HepG2 (cell line): ENCODE results near the gene TM2D3. TPM values are rescaled to one million over a fixed set of nuclear protein-coding genes. Genes with fewer than 3 reads are reported as not detected.
A peak's percentile ranks its signal among the peaks of the same experiment; 100 is the strongest.

Experiments
- ATAC-seq: fragments of 200-7000 bp; cut with Tn5 transposase; 3 replicates; pipeline ENCODE4 v1.9.1; 2020; ENCODE audit warnings: mild to moderate bottlenecking, moderate library complexity
- BruUV-seq: library from RNA; stranded (reverse); fragments of 400-500 nt; replicated peaks from 2 replicates; lab custom pipeline; 2021; lab: Mats Ljungman, UMichigan
- CTCF ChIA-PET: fragments of 300-600 bp; formaldehyde crosslinking; extraction: SDS; loops from one replicate; lab custom pipeline; 2021; ENCODE audit warnings: low total read pairs, inconsistent platforms, low intra/inter-chr PET ratio; lab: Yijun Ruan, JAX
- POLR2A ChIA-PET: fragments of 350-600 bp; sonication (Branson Sonifier 250); formaldehyde crosslinking; loops from one replicate; lab custom pipeline; 2020; ENCODE audit warnings: antibody characterized with exemption, inconsistent platforms; lab: Yijun Ruan, JAX
- DNase-seq: peaks from one replicate; pipeline ENCODE4 v3.0.0-alpha.2; 2015; ENCODE audit warnings: low spot score
- FAIRE-seq: peaks from 3 replicates; lab custom pipeline; 2011; peaks lifted over from hg19 to GRCh38; lab: Jason Lieb, UNC
- H2AFZ ChIP-seq: one replicate; pipeline ENCODE4 v1.6.1; 2011; ENCODE audit warnings: low read length, inconsistent platforms
- H3K27ac ChIP-seq: fragments of 300-600 bp; 3 replicates; pipeline ENCODE4 v1.8.0; 2011; ENCODE audit warnings: mixed run types, mild to moderate bottlenecking, mixed read lengths, low read length, inconsistent platforms; ENCODE audit not compliant: insufficient read depth; ENCODE audit errors: extremely low read length
- H3K27me3 ChIP-seq, 2 experiments: fragments of 200-600 bp in 1 of 2; 2 replicates in 1 of 2; 3 replicates in 1 of 2; pipeline versions ENCODE4 v1.6.0 to v1.8.0; 2011; ENCODE audit warnings: low read length in 2 of 2, mild to moderate bottlenecking in 2 of 2, moderate library complexity in 2 of 2, inconsistent platforms in 1 of 2; ENCODE audit not compliant: insufficient read depth in 2 of 2, control insufficient read depth in 1 of 2
- H3K36me3 ChIP-seq, 2 experiments: fragments of 200-600 bp in 1 of 2; replicated peaks in 1 of 2; 2 replicates in 1 of 2; 3 replicates in 1 of 2; pipeline versions ENCODE4 v1.5.1 to v1.8.0; 2011; ENCODE audit warnings: low read length in 2 of 2, inconsistent platforms in 1 of 2; ENCODE audit not compliant: insufficient read depth in 2 of 2, control insufficient read depth in 1 of 2
- H3K4me1 ChIP-seq: 2 replicates; pipeline ENCODE4 v1.5.1; 2012; ENCODE audit warnings: low read length, inconsistent platforms; ENCODE audit not compliant: insufficient read depth
- H3K4me2 ChIP-seq: 2 replicates; pipeline ENCODE4 v1.6.0; 2011; ENCODE audit warnings: low read depth, low read length, inconsistent platforms
- H3K4me3 ChIP-seq, 3 experiments: fragments of 200-600 bp in 1 of 3; sonication (generic), shearing (Covaris generic) in 1 of 3; replicated peaks in 1 of 3; 2 replicates each; pipeline ENCODE4 v1.5.1; 2011 to 2016; ENCODE audit warnings: low read length in 3 of 3, inconsistent platforms in 2 of 3, low read depth in 2 of 3, mild to moderate bottlenecking in 2 of 3, control low read depth in 1 of 3, mixed read lengths in 1 of 3; ENCODE audit not compliant: insufficient read depth in 1 of 3
- H3K79me2 ChIP-seq: one replicate; pipeline ENCODE4 v1.6.1; 2011; ENCODE audit warnings: low read length, inconsistent platforms; ENCODE audit not compliant: insufficient read depth
- H3K9ac ChIP-seq: 2 replicates; pipeline ENCODE4 v1.6.0; 2011; ENCODE audit warnings: mild to moderate bottlenecking, low read depth, low read length, inconsistent platforms; ENCODE audit not compliant: insufficient read depth
- H3K9me3 ChIP-seq: 2 replicates; pipeline ENCODE4 v1.5.1; 2012; ENCODE audit warnings: mild to moderate bottlenecking, low read length
- H4K20me1 ChIP-seq: 2 replicates; pipeline ENCODE4 v1.6.0; 2011; ENCODE audit warnings: inconsistent platforms, mild to moderate bottlenecking, low read length, moderate library complexity; ENCODE audit not compliant: insufficient read depth
- ATF4 ChIP-seq, 2 experiments: fragments of 450-650 bp in 1 of 2; sonication (generic) in 1 of 2; formaldehyde crosslinking; IDR thresholded peaks; 2 replicates each; pipeline versions ENCODE4 v1.5.0 to v1.8.0; 2020 to 2022; ENCODE audit warnings: mild to moderate bottlenecking in 1 of 2, missing genetic modification reagents in 1 of 2
- FOXC1 ChIP-seq: sonication (generic); formaldehyde crosslinking; IDR thresholded peaks from 2 replicates; pipeline ENCODE4 v1.8.0; 2022; ENCODE audit warnings: mild to moderate bottlenecking, missing genetic modification reagents, borderline replicate concordance
- KAT2B ChIP-seq: fragments of 150-350 bp; IDR thresholded peaks from 2 replicates; pipeline ENCODE4 v1.6.1; 2014; ENCODE audit warnings: low read depth, low read length, borderline replicate concordance
- SIX1 ChIP-seq: sonication (generic); formaldehyde crosslinking; IDR thresholded peaks from 2 replicates; pipeline ENCODE4 v1.4.0; 2020; ENCODE audit warnings: missing genetic modification reagents, borderline replicate concordance
- SP2 ChIP-seq: sonication (generic); formaldehyde crosslinking; IDR thresholded peaks from 2 replicates; pipeline ENCODE4 v1.5.1; 2020; ENCODE audit warnings: mild to moderate bottlenecking, missing genetic modification reagents
- ZNF256 ChIP-seq: sonication (generic); formaldehyde crosslinking; conservative IDR thresholded peaks from 2 replicates; pipeline ENCODE4 v1.4.0; 2020; ENCODE audit warnings: missing genetic modification reagents
- ZNF3 ChIP-seq: IDR thresholded peaks from 2 replicates; pipeline ENCODE4 v1.7.0; 2017; ENCODE audit warnings: inconsistent platforms
- ZNF329 ChIP-seq: sonication (generic); formaldehyde crosslinking; IDR thresholded peaks from 2 replicates; pipeline ENCODE4 v1.9.0; 2021; ENCODE audit warnings: low read depth, mild to moderate bottlenecking, missing genetic modification reagents
- ZNF510 ChIP-seq: sonication (generic); formaldehyde crosslinking; IDR thresholded peaks from 2 replicates; pipeline ENCODE4 v1.4.0; 2020; ENCODE audit warnings: low read depth, mild to moderate bottlenecking, missing genetic modification reagents
- ZNF737 ChIP-seq: sonication (generic); formaldehyde crosslinking; IDR thresholded peaks from 2 replicates; pipeline ENCODE4 v1.5.0; 2020; ENCODE audit warnings: missing genetic modification reagents, mild to moderate bottlenecking, borderline replicate concordance
- ZNF749 ChIP-seq: sonication (generic); formaldehyde crosslinking; IDR thresholded peaks from 2 replicates; pipeline ENCODE4 v1.8.0; 2022; ENCODE audit warnings: mild to moderate bottlenecking, missing genetic modification reagents, moderate library complexity, borderline replicate concordance
- ZNF788 ChIP-seq: sonication (generic); formaldehyde crosslinking; IDR thresholded peaks from 2 replicates; pipeline ENCODE4 v1.5.0; 2020; ENCODE audit warnings: mild to moderate bottlenecking, missing genetic modification reagents, borderline replicate concordance
- ZNF891 ChIP-seq: sonication (generic); formaldehyde crosslinking; IDR thresholded peaks from 2 replicates; pipeline ENCODE4 v1.5.0; 2020; ENCODE audit warnings: mild to moderate bottlenecking, missing genetic modification reagents
- WGBS: methylation state at CpG from one replicate; pipeline ENCODE4 v1.1.6; 2017; ENCODE audit warnings: low lambda C conversion rate; 5-methylcytosine and 5-hydroxymethylcytosine counted together
- in situ Hi-C: cut with HindIII; loops from 2 replicates; pipeline ENCODE4 v1.10.0; 2017; ENCODE audit warnings: low pct_unique_long_range_greater_than_20kb; ENCODE audit not compliant: extremely low pct_ligation_motif_present
- intact Hi-C: fragments of 100-400 bp; cut with micrococcal nuclease; formaldehyde crosslinking; loops from one replicate; pipeline ENCODE4 v1.10.0; 2022; ENCODE audit not compliant: unreplicated experiment
- polyA plus RNA-seq, 8 experiments: library from polyadenylated mRNA; depleted of rRNA in 3 of 8; stranded (reverse) in 7 of 8; unstranded in 1 of 8; fragments of >200 nt; fragmentation: Illumina TruSeq in 4 of 8; extraction: Trizol in 4 of 8; gene quantifications; 2 replicates each; pipeline versions ENCODE4 v1.2.1 to v1.2.3, GENCODE V29; 2011 to 2016; ENCODE audit warnings: low read depth in 4 of 8, missing spikeins in 1 of 8, mixed read lengths in 1 of 8; ENCODE audit not compliant: insufficient read depth in 1 of 8
- total RNA-seq, 5 experiments: library from RNA; depleted of rRNA; stranded (reverse); fragments of >200 nt; fragmentation: Illumina TruSeq; extraction: Trizol; gene quantifications; 2 replicates each; pipeline ENCODE4 v1.2.3, GENCODE V29; 2016; ENCODE audit warnings: low read depth in 1 of 5
- TF ChIP-seq, protein P1 (sequence below): sonication (generic); formaldehyde crosslinking; IDR thresholded peaks from 2 replicates; pipeline ENCODE4 v1.8.0; 2022; ENCODE audit warnings: missing genetic modification reagents, mild to moderate bottlenecking, inconsistent platforms, borderline replicate concordance

The TM2D3 gene
- total and polyA plus RNA-seq, 2 of the 13 experiments (the other 11 are each of a cell fraction or from before 2014, with no cell fraction given) = 31.1 to 72.7 TPM

DNA sequence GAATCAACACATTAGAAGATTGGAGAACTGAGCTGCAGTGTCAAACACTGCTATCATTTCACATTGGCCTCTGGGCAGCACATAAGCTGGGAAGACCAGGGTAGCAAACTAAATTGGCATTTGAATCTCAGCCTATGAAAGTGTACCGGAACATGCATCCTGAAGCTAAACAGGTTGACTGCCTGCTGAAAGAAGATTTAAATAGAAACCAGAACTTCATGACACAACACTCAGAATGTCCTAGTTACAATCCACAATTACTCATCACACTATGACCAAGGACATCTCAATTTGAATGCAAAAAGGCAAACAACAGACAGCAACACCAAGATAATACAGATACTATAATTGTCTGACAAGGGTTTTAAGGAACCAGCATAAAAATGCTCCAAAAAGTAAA is 26.2 kb downstream of the TM2D3 start:
- H3K9ac ChIP-seq = peak overlapping the region; percentile 65
- POLR2A ChIA-PET = interaction anchor here (1.1 to 2.7 kb wide), 3 partner anchors 10 to 98 kb away, joined by 3 to 12 read pairs (median 10); no protein-coding TSS in a partner anchor
- H2AFZ ChIP-seq = no peak overlapping the region
- CTCF ChIA-PET = no interaction called here
- in situ Hi-C loops (no loop called here), intact Hi-C loops (no loop called here)
- H3K27ac ChIP-seq = peak overlapping the region; percentile 50
- H3K27me3 ChIP-seq = no peaks in the 10 kb centered on the region
- H3K9me3 ChIP-seq = no peaks in the 10 kb centered on the region
- WGBS = 55% methylated on average over 1 of the region's 1 CpG
- TF ChIP-seq FOXC1 (CRISPR knock-in tag) (no peak), ZNF256 (no peak), SIX1 (no peak), ZNF510 (CRISPR knock-in tag) (no peak), ZNF891 (CRISPR knock-in tag) (no peak), KAT2B (no peak), ATF4 (CRISPR knock-in tag; IDR thresholded peaks at IDR 0.05) (no peak), ZNF737 (no peak), ZNF3 (CRISPR knock-in tag) (no peak), ZNF788 (no peak), ZNF749 (no peak), ZNF329 (CRISPR knock-in tag) (no peak), SP2 (CRISPR knock-in tag) (no peak)
- TF ChIP-seq, protein P1, sequence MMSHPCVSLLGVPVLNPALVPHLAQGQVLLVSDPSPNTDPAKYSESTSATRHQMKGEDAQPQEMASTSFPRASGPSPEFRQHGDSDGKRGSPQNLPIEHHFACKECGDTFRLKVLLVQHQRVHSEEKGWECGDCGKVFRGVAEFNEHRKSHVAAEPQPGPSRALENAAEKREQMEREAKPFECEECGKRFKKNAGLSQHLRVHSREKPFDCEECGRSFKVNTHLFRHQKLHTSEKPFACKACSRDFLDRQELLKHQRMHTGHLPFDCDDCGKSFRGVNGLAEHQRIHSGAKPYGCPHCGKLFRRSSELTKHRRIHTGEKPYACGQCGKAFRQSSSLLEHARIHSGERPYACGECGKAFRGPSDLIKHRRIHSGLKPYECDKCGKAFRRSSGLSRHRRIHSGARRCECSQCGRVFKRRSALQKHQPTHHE (CRISPR knock-in tag) = no peak
- no TSS peak for BruUV-seq
- H3K4me3 ChIP-seq = peak overlapping the region; percentile 63
- peaks cover 33% of the 10 kb centered on the region for H3K4me1 ChIP-seq
- H3K4me2 ChIP-seq = peak overlapping the region; percentile 69
- peaks cover 54% of the 10 kb centered on the region for H3K79me2 ChIP-seq
- FAIRE-seq = peak; percentile 30
- H4K20me1 ChIP-seq = no peaks in the 10 kb centered on the region
- no peak for DNase-seq
- ATAC-seq = peak; percentile 69
- no peaks in the 10 kb centered on the region for H3K36me3 ChIP-seq
